Sigmoid colon (tissue), 3 donors: ENCODE data around the gene MACROD2.

Experiments used
- POLR2A ChIP-seq, 2 donors: fragments of 450-650 bp; IDR thresholded peaks; one replicate each; pipeline ENCODE4 v1.6.1; 2016; ENCODE audit warnings: antibody characterized with exemption in 2 of 2, mild to moderate bottlenecking in 2 of 2, moderate library complexity in 2 of 2
- TF ChIP-seq, protein P1 (sequence below), 4 experiments: fragments of 450-650 bp in 3 of 4; fragments of 200-600 bp in 1 of 4; IDR thresholded peaks; one replicate each; pipeline ENCODE4 v1.5.1; 2016 to 2019; ENCODE audit warnings: antibody characterized with exemption in 4 of 4, mild to moderate bottlenecking in 3 of 4, moderate library complexity in 2 of 4

DNA sequence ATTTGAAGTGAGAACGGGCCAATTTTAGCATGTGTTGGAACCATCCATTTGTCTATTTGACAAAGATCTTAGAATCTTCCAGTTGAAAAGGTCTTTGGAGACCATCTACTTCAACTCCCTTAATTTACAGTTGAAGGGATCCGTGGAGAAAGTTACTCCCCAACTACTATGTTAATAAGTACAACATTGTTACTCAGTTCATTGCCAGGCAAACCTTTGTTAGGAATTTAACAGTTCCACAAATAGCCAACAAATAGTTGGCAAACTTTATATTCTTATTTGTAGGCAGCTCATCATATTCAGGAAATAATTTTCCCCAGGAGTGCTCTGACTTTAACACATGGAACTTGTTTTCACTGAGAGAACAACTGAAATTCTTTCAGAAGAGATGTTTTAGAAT lies 423.1 kb downstream of the MACROD2 start:
- no peak for TF ChIP-seq POLR2A (IDR thresholded peaks at IDR 0.05)
- TF ChIP-seq, protein P1, sequence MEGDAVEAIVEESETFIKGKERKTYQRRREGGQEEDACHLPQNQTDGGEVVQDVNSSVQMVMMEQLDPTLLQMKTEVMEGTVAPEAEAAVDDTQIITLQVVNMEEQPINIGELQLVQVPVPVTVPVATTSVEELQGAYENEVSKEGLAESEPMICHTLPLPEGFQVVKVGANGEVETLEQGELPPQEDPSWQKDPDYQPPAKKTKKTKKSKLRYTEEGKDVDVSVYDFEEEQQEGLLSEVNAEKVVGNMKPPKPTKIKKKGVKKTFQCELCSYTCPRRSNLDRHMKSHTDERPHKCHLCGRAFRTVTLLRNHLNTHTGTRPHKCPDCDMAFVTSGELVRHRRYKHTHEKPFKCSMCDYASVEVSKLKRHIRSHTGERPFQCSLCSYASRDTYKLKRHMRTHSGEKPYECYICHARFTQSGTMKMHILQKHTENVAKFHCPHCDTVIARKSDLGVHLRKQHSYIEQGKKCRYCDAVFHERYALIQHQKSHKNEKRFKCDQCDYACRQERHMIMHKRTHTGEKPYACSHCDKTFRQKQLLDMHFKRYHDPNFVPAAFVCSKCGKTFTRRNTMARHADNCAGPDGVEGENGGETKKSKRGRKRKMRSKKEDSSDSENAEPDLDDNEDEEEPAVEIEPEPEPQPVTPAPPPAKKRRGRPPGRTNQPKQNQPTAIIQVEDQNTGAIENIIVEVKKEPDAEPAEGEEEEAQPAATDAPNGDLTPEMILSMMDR (IDR thresholded peaks at IDR 0.05) = no peak
